Endothelial cell of umbilical vein (primary cell): ENCODE data around the gene CDH23. TPM values are rescaled to one million over a fixed set of nuclear protein-coding genes. Genes with fewer than 3 reads are reported as not detected.

Experiments
- BruUV-seq: library from RNA; stranded (reverse); fragments of 400-500 nt; replicated peaks from 2 replicates; lab custom pipeline; 2021; lab: Mats Ljungman, UMichigan
- CTCF ChIA-PET: fragments of 300-600, 350-600 bp; sonication (Branson Sonifier 250); formaldehyde crosslinking; loops from one replicate; lab custom pipeline; 2021; ENCODE audit warnings: antibody characterized with exemption, inconsistent platforms; lab: Charles Lee
- POLR2A ChIA-PET: fragments of 300-600, 350-600 bp; sonication (Branson Sonifier 250); formaldehyde crosslinking; loops from one replicate; lab custom pipeline; 2021; ENCODE audit warnings: antibody characterized with exemption, inconsistent platforms; lab: Charles Lee
- DNase-seq: peaks from one replicate; pipeline ENCODE4 v3.0.0-alpha.2; 2011; ENCODE audit warnings: low read depth, low spot score
- FAIRE-seq: peaks from 2 replicates; lab custom pipeline; 2011; peaks lifted over from hg19 to GRCh38; lab: Jason Lieb, UNC
- H2AFZ ChIP-seq: 2 replicates; pipeline ENCODE4 v1.6.0; 2012; ENCODE audit warnings: low read depth, low read length, control low read depth, inconsistent platforms
- H3K27ac ChIP-seq: 2 replicates; pipeline ENCODE4 v1.5.1; 2011; ENCODE audit warnings: low read depth, mild to moderate bottlenecking, control low read depth, low read length, moderate library complexity; ENCODE audit not compliant: insufficient read depth
- H3K27me3 ChIP-seq, 2 experiments: 2 replicates each; pipeline versions ENCODE4 v1.6.0 to v1.6.1; 2011; ENCODE audit warnings: low read length in 2 of 2, mixed read lengths in 1 of 2; ENCODE audit not compliant: control insufficient read depth in 2 of 2, insufficient read depth in 2 of 2
- H3K36me3 ChIP-seq, 2 experiments: 2 replicates in 1 of 2; 3 replicates in 1 of 2; pipeline ENCODE4 v1.5.1; 2011; ENCODE audit warnings: low read length in 2 of 2, mild to moderate bottlenecking in 1 of 2, moderate library complexity in 1 of 2; ENCODE audit not compliant: control insufficient read depth in 2 of 2, insufficient read depth in 2 of 2; ENCODE audit errors: extremely low read depth in 1 of 2
- H3K4me1 ChIP-seq: 3 replicates; pipeline ENCODE4 v1.5.1; 2011; ENCODE audit warnings: mild to moderate bottlenecking, low read length; ENCODE audit not compliant: control insufficient read depth, insufficient read depth; ENCODE audit errors: extremely low read depth
- H3K4me2 ChIP-seq: 2 replicates; pipeline ENCODE4 v1.6.1; 2011; ENCODE audit warnings: low read length, control low read depth, mixed read lengths; ENCODE audit not compliant: insufficient read depth
- H3K4me3 ChIP-seq, 3 experiments: fragments of 200-600 bp in 1 of 3; sonication (generic), shearing (Covaris generic) in 1 of 3; replicated peaks in 1 of 3; 2 replicates each; pipeline ENCODE4 v1.5.1; 2011 to 2016; ENCODE audit warnings: control low read depth in 3 of 3, low read length in 3 of 3, mild to moderate bottlenecking in 2 of 3, inconsistent platforms in 1 of 3, low read depth in 1 of 3, moderate library complexity in 1 of 3; ENCODE audit not compliant: insufficient read depth in 1 of 3
- H3K79me2 ChIP-seq: 2 replicates; pipeline ENCODE4 v1.6.0; 2012; ENCODE audit warnings: low read length, inconsistent platforms; ENCODE audit not compliant: control insufficient read depth, insufficient read depth
- H3K9ac ChIP-seq: replicated peaks from 2 replicates; pipeline ENCODE3; 2011; ENCODE audit warnings: low read length, control low read depth; ENCODE audit not compliant: insufficient read depth; ENCODE audit errors: extremely low read depth
- H3K9me1 ChIP-seq: replicated peaks from 3 replicates; pipeline ENCODE4 v1.6.0; 2011; ENCODE audit warnings: mild to moderate bottlenecking, low read length; ENCODE audit not compliant: control insufficient read depth, insufficient read depth; ENCODE audit errors: extremely low read depth
- H3K9me3 ChIP-seq: replicated peaks from 2 replicates; pipeline ENCODE4 v1.5.1; 2012; ENCODE audit warnings: low read length, inconsistent platforms; ENCODE audit not compliant: control insufficient read depth, insufficient read depth
- H4K20me1 ChIP-seq: replicated peaks from 2 replicates; pipeline ENCODE3; 2011; ENCODE audit warnings: mild to moderate bottlenecking, low read length; ENCODE audit not compliant: control insufficient read depth, insufficient read depth; ENCODE audit errors: extremely low read depth
- CTCF ChIP-seq, 2 donors: IDR thresholded peaks; 1 replicate in 1 of 2; 2 replicates in 1 of 2; pipeline ENCODE4 v1.5.1; 2011; ENCODE audit warnings: low read length in 2 of 2, mild to moderate bottlenecking in 2 of 2, moderate library complexity in 2 of 2, control low read depth in 1 of 2, inconsistent platforms in 1 of 2, low read depth in 1 of 2; ENCODE audit not compliant: insufficient read depth in 1 of 2; ENCODE audit errors: extremely low read depth in 1 of 2
- EZH2 ChIP-seq: IDR thresholded peaks from 2 replicates; pipeline ENCODE4 v1.6.1; 2012; ENCODE audit warnings: borderline replicate concordance, low read depth, mild to moderate bottlenecking, moderate library complexity, low read length, inconsistent platforms; ENCODE audit not compliant: severe bottlenecking
- FOS ChIP-seq: IDR thresholded peaks from 2 replicates; pipeline ENCODE4 v1.6.1; 2011; ENCODE audit warnings: mild to moderate bottlenecking, low read length, moderate library complexity, borderline replicate concordance; ENCODE audit not compliant: insufficient read depth
- GATA2 ChIP-seq: IDR thresholded peaks from 2 replicates; pipeline ENCODE4 v1.7.0; 2011; ENCODE audit warnings: low read depth, mild to moderate bottlenecking, moderate library complexity, mixed read lengths, low read length; ENCODE audit not compliant: insufficient read length, insufficient read depth
- JUN ChIP-seq: IDR thresholded peaks from 2 replicates; pipeline ENCODE4 v1.6.1; 2011; ENCODE audit warnings: borderline replicate concordance, low read depth; ENCODE audit not compliant: insufficient read length, insufficient read depth
- MAX ChIP-seq: IDR thresholded peaks from 2 replicates; pipeline ENCODE4 v1.6.1; 2011; ENCODE audit not compliant: insufficient read depth, insufficient read length
- MYC ChIP-seq: IDR thresholded peaks from one replicate; pipeline ENCODE4 v1.6.1; 2011; ENCODE audit warnings: mild to moderate bottlenecking, low read depth, low read length
- POLR2A ChIP-seq: IDR thresholded peaks from 2 replicates; pipeline ENCODE4 v1.6.1; 2012; ENCODE audit warnings: low read depth, mild to moderate bottlenecking, control low read depth, low read length
- POLR2AphosphoS5 ChIP-seq: IDR thresholded peaks from 2 replicates; pipeline ENCODE4 v1.6.1; 2012; ENCODE audit warnings: low read depth, mild to moderate bottlenecking, control low read depth, low read length, moderate library complexity; ENCODE audit not compliant: insufficient read depth
- dilution Hi-C: fragments of 300-500 bp; cut with MboI; formaldehyde crosslinking; loops from one replicate; pipeline ENCODE4 v1.15.0; 2019; ENCODE audit warnings: low sequenced_read_pairs; ENCODE audit not compliant: extremely low pct_ligation_motif_present
- intact Hi-C: fragments of 100-400 bp; cut with micrococcal nuclease; formaldehyde crosslinking; loops from one replicate; pipeline ENCODE4 v1.10.0; 2022
- polyA plus RNA-seq, 4 experiments: library from polyadenylated mRNA; depleted of rRNA in 3 of 4; stranded (reverse) in 3 of 4; unstranded in 1 of 4; fragments of >200 nt; gene quantifications; 2 replicates each; pipeline versions ENCODE4 v1.2.1 to v1.2.3, GENCODE V29; 2011 to 2012; ENCODE audit warnings: missing spikeins in 1 of 4
- total RNA-seq: library from RNA; stranded (reverse); gene quantifications from 2 replicates; pipeline ENCODE4 v1.2.3, GENCODE V29; 2021

The CDH23 gene
- total and polyA plus RNA-seq, 2 donors (not counting 3 experiments of a cell fraction or from before 2014, with no cell fraction given), result not detected

- ChIA-PET CTCF (interaction anchor here (0.6 to 1.5 kb wide), 3 partner anchors 8 to 97 kb away, joined by 3 read pairs; no protein-coding TSS in a partner anchor), POLR2A (no interaction called here)
- Histone ChIP-seq H3K27me3 (peaks cover 2 to 4% of the 10 kb centered on the region in 2 experiments), H4K20me1 (no peaks in the 10 kb centered on the region), H3K4me1 (peaks cover 2% of the 10 kb centered on the region), H3K9me1 (no peaks in the 10 kb centered on the region), H3K9ac (no peak overlapping the region), H2AFZ (no peak overlapping the region), H3K9me3 (no peaks in the 10 kb centered on the region), H3K4me3 (no peak overlapping the region), H3K79me2 (no peaks in the 10 kb centered on the region), H3K27ac (no peak overlapping the region), H3K4me2 (no peak overlapping the region), H3K36me3 (no peaks in the 10 kb centered on the region)
- DNase-seq (no peak), FAIRE-seq (no peak)
- BruUV-seq, result no TSS peak
- dilution Hi-C loops, result no loop called here
- intact Hi-C loops, result no loop called here
- TF ChIP-seq CTCF (IDR thresholded peaks at IDR 0.05; ENCODE audit: extremely low read depth in 1 of 2, insufficient read depth in 1 of 2, low read depth in 1 of 2, low read length in 2 of 2) (no peak), EZH2 (no peak), JUN (no peak), GATA2 (no peak), POLR2AphosphoS5 (no peak), MAX (no peak), FOS (no peak), MYC (no peak), POLR2A (no peak)
Measured at GRCh38 chr10:71432101-71432905, 35.6 kb downstream of the CDH23 start.
